Trophoblast cell (in vitro differentiated cells and primary cell): ENCODE data around the gene SDCBP2.

Source experiments
- DNase-seq, 2 donors: peaks; one replicate each; pipeline ENCODE4 v3.0.0-alpha.2; 2016
- H2AFZ ChIP-seq: 2 replicates; pipeline ENCODE4 v1.6.1; 2013; ENCODE audit warnings: low read length, moderate library complexity, mild to moderate bottlenecking; ENCODE audit not compliant: insufficient read depth, poor library complexity
- H2AK5ac ChIP-seq: 2 replicates; pipeline ENCODE4 v1.6.1; 2013; ENCODE audit warnings: mild to moderate bottlenecking, low read length
- H2BK120ac ChIP-seq: 2 replicates; pipeline ENCODE4 v1.6.1; 2013; ENCODE audit warnings: low read length, mild to moderate bottlenecking, moderate library complexity; ENCODE audit not compliant: insufficient read depth, poor library complexity
- H2BK12ac ChIP-seq: 2 replicates; pipeline ENCODE4 v1.6.1; 2013; ENCODE audit warnings: mild to moderate bottlenecking, low read length, moderate library complexity
- H2BK5ac ChIP-seq: 2 replicates; pipeline ENCODE4 v1.6.1; 2013; ENCODE audit warnings: low read length, low read depth, moderate library complexity, mild to moderate bottlenecking; ENCODE audit not compliant: poor library complexity
- H3K14ac ChIP-seq: 2 replicates; pipeline ENCODE4 v1.6.1; 2013; ENCODE audit warnings: mild to moderate bottlenecking, low read length
- H3K18ac ChIP-seq: 2 replicates; pipeline ENCODE4 v1.6.1; 2013; ENCODE audit warnings: mild to moderate bottlenecking, low read length
- H3K23ac ChIP-seq: 2 replicates; pipeline ENCODE4 v1.6.1; 2013; ENCODE audit warnings: low read length
- H3K27ac ChIP-seq: 2 replicates; pipeline ENCODE4 v1.5.1; 2013; ENCODE audit warnings: low read depth, mild to moderate bottlenecking, inconsistent platforms, low read length, moderate library complexity
- H3K27me3 ChIP-seq: 2 replicates; pipeline ENCODE4 v1.6.1; 2013; ENCODE audit warnings: inconsistent platforms, mild to moderate bottlenecking, low read length, moderate library complexity; ENCODE audit not compliant: insufficient read depth
- H3K36me3 ChIP-seq, 2 experiments: 1 replicate in 1 of 2; 2 replicates in 1 of 2; pipeline ENCODE4 v1.6.1; 2013; ENCODE audit warnings: low read length in 2 of 2, mild to moderate bottlenecking in 2 of 2, moderate library complexity in 1 of 2; ENCODE audit not compliant: insufficient read depth in 2 of 2, control insufficient read depth in 1 of 2
- H3K4ac ChIP-seq: 2 replicates; pipeline ENCODE4 v1.6.1; 2013; ENCODE audit warnings: low read depth, mild to moderate bottlenecking, low read length, moderate library complexity
- H3K4me1 ChIP-seq, 2 experiments: 1 replicate in 1 of 2; 2 replicates in 1 of 2; pipeline ENCODE4 v1.6.1; 2013; ENCODE audit warnings: low read length in 2 of 2, mild to moderate bottlenecking in 2 of 2, moderate library complexity in 1 of 2; ENCODE audit not compliant: insufficient read depth in 2 of 2, control insufficient read depth in 1 of 2
- H3K4me2 ChIP-seq: 2 replicates; pipeline ENCODE4 v1.6.1; 2013; ENCODE audit warnings: inconsistent platforms, mild to moderate bottlenecking, low read length, moderate library complexity
- H3K4me3 ChIP-seq: 2 replicates; pipeline ENCODE4 v1.5.1; 2013; ENCODE audit warnings: mild to moderate bottlenecking, low read depth, low read length, inconsistent platforms
- H3K79me1 ChIP-seq: one replicate; pipeline ENCODE4 v1.6.1; 2013; ENCODE audit warnings: low read length
- H3K79me2 ChIP-seq: 2 replicates; pipeline ENCODE4 v1.6.1; 2013; ENCODE audit warnings: low read length, mild to moderate bottlenecking; ENCODE audit not compliant: control insufficient read depth, insufficient read depth, poor library complexity
- H3K9ac ChIP-seq: 2 replicates; pipeline ENCODE4 v1.6.1; 2013; ENCODE audit warnings: mild to moderate bottlenecking, low read length
- H3K9me3 ChIP-seq: 2 replicates; pipeline ENCODE4 v1.6.1; 2013; ENCODE audit warnings: low read depth, mild to moderate bottlenecking, control low read depth, inconsistent platforms, low read length; ENCODE audit not compliant: insufficient read depth
- H4K12ac ChIP-seq: 2 replicates; pipeline ENCODE4 v1.6.1; 2013; ENCODE audit warnings: low read depth, mild to moderate bottlenecking, low read length, moderate library complexity
- H4K8ac ChIP-seq: 2 replicates; pipeline ENCODE4 v1.6.1; 2013; ENCODE audit warnings: low read depth, mild to moderate bottlenecking, low read length, moderate library complexity
- H4K91ac ChIP-seq: one replicate; pipeline ENCODE4 v1.6.1; 2013; ENCODE audit warnings: low read depth, mild to moderate bottlenecking, low read length, moderate library complexity
- WGBS: extraction: QIAGEN DNeasy Blood & Tissue Kit; methylation state at CpG from one replicate; pipeline ENCODE4 v1.1.7; 2013; ENCODE audit warnings: missing lambda C conversion rate; ENCODE audit not compliant: insufficient read length, insufficient coverage; ENCODE audit errors: extremely low coverage; 5-methylcytosine and 5-hydroxymethylcytosine counted together

Gene SDCBP2

DNA sequence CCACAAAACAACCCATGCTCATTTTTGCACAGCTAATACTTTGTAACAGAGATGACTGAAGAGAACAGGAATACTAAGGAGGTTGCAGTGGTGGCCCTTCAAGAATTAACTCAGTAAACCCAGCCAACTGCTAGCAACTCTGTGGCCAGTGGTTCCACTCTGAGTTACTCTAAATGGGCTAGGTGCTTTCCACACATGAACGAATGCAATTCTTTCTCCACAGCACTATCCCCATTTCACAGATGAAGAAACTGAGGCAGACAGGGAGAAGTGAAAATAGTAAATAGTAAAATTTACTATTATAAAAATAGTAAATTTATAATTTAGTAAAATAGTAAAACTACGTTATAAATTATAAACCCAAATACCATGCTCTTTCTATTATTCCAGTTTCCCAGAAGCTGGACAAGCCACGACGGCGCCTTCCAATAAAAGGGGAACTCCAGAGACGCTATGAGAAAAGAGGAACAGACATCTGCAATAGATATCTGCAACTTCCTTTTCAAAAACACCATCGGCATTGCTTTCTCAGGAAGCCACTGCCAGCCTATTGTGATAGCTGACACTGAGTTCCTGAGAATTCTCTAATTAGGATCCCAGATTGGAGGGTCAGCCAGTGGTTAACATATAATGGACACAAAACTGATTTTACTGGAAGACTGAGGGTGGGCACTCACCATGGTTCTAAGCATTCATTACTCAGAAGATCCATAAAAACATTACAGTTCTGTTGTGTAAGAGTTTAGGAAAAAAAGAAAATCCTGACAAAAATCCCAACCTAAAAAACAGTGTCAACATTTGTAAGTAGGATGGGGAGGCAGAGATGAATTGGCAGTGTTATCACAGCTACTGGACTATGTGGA, 47.7 kb upstream of the SDCBP2 start:
- H3K27me3 ChIP-seq: no peaks in the 10 kb centered on the region
- H3K79me1 ChIP-seq: peaks cover 5% of the 10 kb centered on the region
- H3K4me1 ChIP-seq: peaks cover 16 to 25% of the 10 kb centered on the region in 2 experiments
- no peak overlapping the region for H3K14ac ChIP-seq
- no peak overlapping the region for H3K23ac ChIP-seq
- peak overlapping the region; percentile 60 for H3K4ac ChIP-seq
- peaks cover 12 to 16% of the 10 kb centered on the region in 2 experiments for H3K36me3 ChIP-seq
- H3K4me2 ChIP-seq: no peak overlapping the region
- H4K91ac ChIP-seq: no peak overlapping the region
- no peak overlapping the region for H2AK5ac ChIP-seq
- no peak overlapping the region for H3K9ac ChIP-seq
- no peak overlapping the region for H2BK5ac ChIP-seq
- WGBS: no CpG with 5 or more reads among the region's 7 CpGs
- no peak overlapping the region for H2AFZ ChIP-seq
- H3K18ac ChIP-seq: no peak overlapping the region
- H3K27ac ChIP-seq: no peak overlapping the region
- no peak overlapping the region for H2BK120ac ChIP-seq
- no peak overlapping the region for H4K8ac ChIP-seq
- no peak overlapping the region for H2BK12ac ChIP-seq
- no peak overlapping the region for H3K4me3 ChIP-seq
- H3K79me2 ChIP-seq: peaks cover 6% of the 10 kb centered on the region
- DNase-seq: peak in 1 of 2 donors; percentile 22
- H4K12ac ChIP-seq: no peak overlapping the region
- H3K9me3 ChIP-seq: no peaks in the 10 kb centered on the region

DNA sequence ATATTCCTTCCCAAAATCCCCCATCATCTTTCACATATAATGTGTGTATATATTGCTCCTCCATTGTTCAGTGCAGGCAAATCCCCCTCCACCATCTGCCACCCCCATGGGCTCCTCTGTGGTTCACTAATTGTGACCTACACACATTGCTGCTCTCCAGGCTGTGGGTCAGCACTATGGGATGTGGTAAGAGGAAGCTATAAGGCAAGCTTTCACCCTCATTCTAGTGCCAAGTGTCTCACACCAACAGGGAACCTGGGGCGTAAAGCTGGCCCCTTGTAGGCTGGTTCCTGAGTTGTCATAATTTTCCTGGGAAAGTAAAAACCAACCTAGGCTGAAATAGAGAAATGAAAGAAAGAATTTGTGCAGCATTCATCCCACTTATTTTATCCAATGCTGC, 47.1 kb upstream of the SDCBP2 start:
- Histone ChIP-seq H3K79me2 (peaks cover 6% of the 10 kb centered on the region), H3K18ac (no peak overlapping the region), H3K4me3 (no peak overlapping the region), H2BK12ac (no peak overlapping the region), H3K4me1 (peaks cover 16 to 25% of the 10 kb centered on the region in 2 experiments), H3K36me3 (peaks cover 14 to 20% of the 10 kb centered on the region in 2 experiments), H2AFZ (peak overlapping the region; percentile 10), H4K91ac (no peak overlapping the region), H3K9ac (peak overlapping the region; percentile 25), H3K9me3 (no peaks in the 10 kb centered on the region), H3K79me1 (peaks cover 5% of the 10 kb centered on the region), H3K23ac (no peak overlapping the region), H4K8ac (no peak overlapping the region), H2AK5ac (no peak overlapping the region), H3K4me2 (no peak overlapping the region), H3K4ac (no peak overlapping the region), H2BK5ac (no peak overlapping the region), H3K27me3 (no peaks in the 10 kb centered on the region), H2BK120ac (no peak overlapping the region), H4K12ac (no peak overlapping the region), H3K14ac (no peak overlapping the region), H3K27ac (no peak overlapping the region)
- no peak for DNase-seq
- WGBS: no CpG with 5 or more reads among the region's 1 CpG

DNA sequence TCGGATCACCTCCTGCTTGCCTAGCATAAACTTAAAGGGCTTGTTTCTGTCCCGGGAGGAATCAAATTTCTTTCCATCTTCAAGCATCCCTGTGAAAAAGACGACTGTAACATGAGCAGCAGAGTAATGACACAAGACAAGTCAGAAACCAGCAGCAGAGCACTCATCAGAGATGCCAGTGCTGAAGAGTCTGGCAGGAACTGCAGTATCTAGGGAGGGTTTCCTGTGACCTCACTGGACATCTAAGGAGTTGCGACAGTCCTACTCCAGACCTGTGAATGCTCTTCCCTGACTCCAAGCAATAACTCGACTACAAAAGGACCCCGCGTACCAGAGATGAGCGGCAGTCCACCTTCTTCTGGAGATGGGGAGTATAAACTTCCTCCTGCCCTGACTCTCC, 46.6 kb upstream of the SDCBP2 start:
- peaks cover 5% of the 10 kb centered on the region for H3K79me1 ChIP-seq
- H4K91ac ChIP-seq: no peak overlapping the region
- no peak overlapping the region for H2BK120ac ChIP-seq
- H3K4me1 ChIP-seq: peaks cover 16 to 25% of the 10 kb centered on the region in 2 experiments
- H3K27me3 ChIP-seq: no peaks in the 10 kb centered on the region
- peaks cover 6% of the 10 kb centered on the region for H3K79me2 ChIP-seq
- H3K4me3 ChIP-seq: no peak overlapping the region
- H3K14ac ChIP-seq: no peak overlapping the region
- H3K9me3 ChIP-seq: no peaks in the 10 kb centered on the region
- no peak overlapping the region for H4K8ac ChIP-seq
- no peak overlapping the region for H4K12ac ChIP-seq
- no peak overlapping the region for H2BK12ac ChIP-seq
- no CpG with 5 or more reads among the region's 8 CpGs for WGBS
- no peak overlapping the region for H3K27ac ChIP-seq
- H3K36me3 ChIP-seq: peaks cover 14 to 25% of the 10 kb centered on the region in 2 experiments
- no peak for DNase-seq
- no peak overlapping the region for H2AFZ ChIP-seq
- H3K4ac ChIP-seq: no peak overlapping the region
- H3K23ac ChIP-seq: no peak overlapping the region
- no peak overlapping the region for H3K4me2 ChIP-seq
- no peak overlapping the region for H3K18ac ChIP-seq
- no peak overlapping the region for H2AK5ac ChIP-seq
- H3K9ac ChIP-seq: no peak overlapping the region
- H2BK5ac ChIP-seq: no peak overlapping the region

DNA sequence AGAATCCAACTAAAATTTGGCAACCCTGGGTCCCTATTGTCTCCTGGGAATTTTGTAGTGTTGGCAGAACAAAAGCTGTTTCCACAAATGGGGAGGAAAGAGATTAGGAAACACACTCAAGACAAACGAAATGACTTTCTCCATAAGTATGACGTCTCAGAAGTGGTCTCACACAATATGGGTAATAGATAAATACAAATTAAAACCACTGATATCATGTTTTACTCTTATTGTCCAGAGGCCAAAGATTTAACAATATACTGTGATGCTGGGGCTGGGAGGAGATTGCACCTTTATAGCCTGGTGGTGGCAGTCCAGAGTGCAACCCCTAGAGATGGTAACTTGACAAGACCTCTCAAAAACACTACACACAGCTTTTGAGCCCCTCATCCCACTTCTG, 45.3 kb upstream of the SDCBP2 start:
- no peak overlapping the region for H4K12ac ChIP-seq
- no peak overlapping the region for H3K23ac ChIP-seq
- no peak overlapping the region for H4K91ac ChIP-seq
- no peak overlapping the region for H2AFZ ChIP-seq
- DNase-seq: no peak
- H3K27me3 ChIP-seq: no peaks in the 10 kb centered on the region
- no peak overlapping the region for H3K9ac ChIP-seq
- H2BK5ac ChIP-seq: no peak overlapping the region
- H2BK120ac ChIP-seq: no peak overlapping the region
- no peak overlapping the region for H3K4ac ChIP-seq
- H3K9me3 ChIP-seq: no peaks in the 10 kb centered on the region
- H3K4me2 ChIP-seq: no peak overlapping the region
- peaks cover 16 to 23% of the 10 kb centered on the region in 2 experiments for H3K4me1 ChIP-seq
- H2BK12ac ChIP-seq: no peak overlapping the region
- no peak overlapping the region for H2AK5ac ChIP-seq
- no peak overlapping the region for H3K4me3 ChIP-seq
- no peak overlapping the region for H3K27ac ChIP-seq
- H3K14ac ChIP-seq: no peak overlapping the region
- peaks cover 18 to 26% of the 10 kb centered on the region in 2 experiments for H3K36me3 ChIP-seq
- no peak overlapping the region for H3K18ac ChIP-seq
- H4K8ac ChIP-seq: no peak overlapping the region
- peaks cover 5% of the 10 kb centered on the region for H3K79me1 ChIP-seq
- peaks cover 6% of the 10 kb centered on the region for H3K79me2 ChIP-seq
- WGBS: no CpG with 5 or more reads among the region's 2 CpGs
